HCT116 (cell line): ENCODE data around the gene HTR2C.
A peak's percentile ranks its signal among the peaks of the same experiment; 100 is the strongest.

Experiments
- CEBPB ChIP-seq: IDR thresholded peaks from 2 replicates; pipeline ENCODE4 v1.6.1; 2012; ENCODE audit warnings: low read depth
- ELF1 ChIP-seq: IDR thresholded peaks from 2 replicates; pipeline ENCODE4 v1.6.1; 2012; ENCODE audit warnings: low read depth, borderline replicate concordance
- EZH2 ChIP-seq: fragments of 200-600 bp; sonication (generic); IDR thresholded peaks from 2 replicates; pipeline ENCODE4 v1.6.1; 2017; ENCODE audit warnings: antibody characterized with exemption, mixed run types
- JUND ChIP-seq: IDR thresholded peaks from 2 replicates; pipeline ENCODE4 v1.6.1; 2012
- MAX ChIP-seq: IDR thresholded peaks from 2 replicates; pipeline ENCODE4 v1.6.1; 2012
- POLR2A ChIP-seq: IDR thresholded peaks from 2 replicates; pipeline ENCODE4 v1.7.0; 2011; ENCODE audit warnings: borderline replicate concordance; ENCODE audit not compliant: insufficient read depth, insufficient read length; ENCODE audit errors: extremely low read depth
- POLR2AphosphoS5 ChIP-seq: IDR thresholded peaks from 2 replicates; pipeline ENCODE4 v1.6.1; 2011; ENCODE audit warnings: mild to moderate bottlenecking, low read depth, low read length, moderate library complexity
- RAD21 ChIP-seq: IDR thresholded peaks from 2 replicates; pipeline ENCODE4 v1.6.1; 2012; ENCODE audit warnings: low read depth, mild to moderate bottlenecking
- REST ChIP-seq: IDR thresholded peaks from 2 replicates; pipeline ENCODE4 v1.6.1; 2012; ENCODE audit warnings: low read depth
- SP1 ChIP-seq: IDR thresholded peaks from 2 replicates; pipeline ENCODE4 v1.6.1; 2012; ENCODE audit warnings: low read depth
- YY1 ChIP-seq: IDR thresholded peaks from 2 replicates; pipeline ENCODE4 v1.6.1; 2011; ENCODE audit warnings: low read length, low read depth, moderate library complexity, mild to moderate bottlenecking; ENCODE audit not compliant: insufficient replicate concordance; ENCODE audit errors: extremely low read depth
- TF ChIP-seq, protein P1 (sequence below), 3 experiments: fragments of 200-600 bp in 1 of 3; sonication (generic) in 1 of 3; IDR thresholded peaks in 2 of 3; conservative IDR thresholded peaks in 1 of 3; 2 replicates each; pipeline ENCODE4 v1.5.1; 2012 to 2017; ENCODE audit warnings: low read depth in 2 of 3, low read length in 2 of 3, antibody characterized with exemption in 1 of 3, borderline replicate concordance in 1 of 3, control low read depth in 1 of 3, mild to moderate bottlenecking in 1 of 3, mixed read lengths in 1 of 3, mixed run types in 1 of 3, moderate library complexity in 1 of 3; ENCODE audit not compliant: insufficient read depth in 1 of 3
- TF ChIP-seq, protein P2 (sequence below): IDR thresholded peaks from 2 replicates; pipeline ENCODE4 v1.6.1; 2011; ENCODE audit warnings: mild to moderate bottlenecking, low read length, moderate library complexity; ENCODE audit not compliant: insufficient replicate concordance; ENCODE audit errors: extremely low read depth

- no peak for TF ChIP-seq ELF1
- no peak for TF ChIP-seq YY1
- TF ChIP-seq EZH2: no peak
- TF ChIP-seq SP1: no peak
- TF ChIP-seq CEBPB: no peak
- TF ChIP-seq, protein P1, sequence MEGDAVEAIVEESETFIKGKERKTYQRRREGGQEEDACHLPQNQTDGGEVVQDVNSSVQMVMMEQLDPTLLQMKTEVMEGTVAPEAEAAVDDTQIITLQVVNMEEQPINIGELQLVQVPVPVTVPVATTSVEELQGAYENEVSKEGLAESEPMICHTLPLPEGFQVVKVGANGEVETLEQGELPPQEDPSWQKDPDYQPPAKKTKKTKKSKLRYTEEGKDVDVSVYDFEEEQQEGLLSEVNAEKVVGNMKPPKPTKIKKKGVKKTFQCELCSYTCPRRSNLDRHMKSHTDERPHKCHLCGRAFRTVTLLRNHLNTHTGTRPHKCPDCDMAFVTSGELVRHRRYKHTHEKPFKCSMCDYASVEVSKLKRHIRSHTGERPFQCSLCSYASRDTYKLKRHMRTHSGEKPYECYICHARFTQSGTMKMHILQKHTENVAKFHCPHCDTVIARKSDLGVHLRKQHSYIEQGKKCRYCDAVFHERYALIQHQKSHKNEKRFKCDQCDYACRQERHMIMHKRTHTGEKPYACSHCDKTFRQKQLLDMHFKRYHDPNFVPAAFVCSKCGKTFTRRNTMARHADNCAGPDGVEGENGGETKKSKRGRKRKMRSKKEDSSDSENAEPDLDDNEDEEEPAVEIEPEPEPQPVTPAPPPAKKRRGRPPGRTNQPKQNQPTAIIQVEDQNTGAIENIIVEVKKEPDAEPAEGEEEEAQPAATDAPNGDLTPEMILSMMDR (IDR thresholded peaks at IDR 0.05 in 2 of 3, conservative IDR thresholded peaks at IDR 0.05 in 1 of 3; ENCODE audit: borderline replicate concordance in 1 of 3, insufficient read depth in 1 of 3, low read depth in 2 of 3, low read length in 2 of 3): peak in 2 of 3 experiments; percentile 37 to 40; a peak in 3 of 6 replicates
- TF ChIP-seq POLR2AphosphoS5: no peak
- TF ChIP-seq REST: no peak
- TF ChIP-seq RAD21: no peak
- TF ChIP-seq, protein P2, sequence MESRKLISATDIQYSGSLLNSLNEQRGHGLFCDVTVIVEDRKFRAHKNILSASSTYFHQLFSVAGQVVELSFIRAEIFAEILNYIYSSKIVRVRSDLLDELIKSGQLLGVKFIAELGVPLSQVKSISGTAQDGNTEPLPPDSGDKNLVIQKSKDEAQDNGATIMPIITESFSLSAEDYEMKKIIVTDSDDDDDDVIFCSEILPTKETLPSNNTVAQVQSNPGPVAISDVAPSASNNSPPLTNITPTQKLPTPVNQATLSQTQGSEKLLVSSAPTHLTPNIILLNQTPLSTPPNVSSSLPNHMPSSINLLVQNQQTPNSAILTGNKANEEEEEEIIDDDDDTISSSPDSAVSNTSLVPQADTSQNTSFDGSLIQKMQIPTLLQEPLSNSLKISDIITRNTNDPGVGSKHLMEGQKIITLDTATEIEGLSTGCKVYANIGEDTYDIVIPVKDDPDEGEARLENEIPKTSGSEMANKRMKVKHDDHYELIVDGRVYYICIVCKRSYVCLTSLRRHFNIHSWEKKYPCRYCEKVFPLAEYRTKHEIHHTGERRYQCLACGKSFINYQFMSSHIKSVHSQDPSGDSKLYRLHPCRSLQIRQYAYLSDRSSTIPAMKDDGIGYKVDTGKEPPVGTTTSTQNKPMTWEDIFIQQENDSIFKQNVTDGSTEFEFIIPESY: no peak
- TF ChIP-seq MAX: no peak
- TF ChIP-seq POLR2A: no peak
- no peak for TF ChIP-seq JUND
Observed at GRCh38 chrX:114619874-114620273, 36.0 kb downstream of the HTR2C start.
